OCI-LY7 (cell line): ENCODE results near the gene GID8. TPM values are rescaled to one million over a fixed set of nuclear protein-coding genes. Genes with fewer than 3 reads are reported as not detected.

Source experiments
- BruUV-seq: library from RNA; stranded (reverse); fragments of 400-500 nt; replicated peaks from 2 replicates; lab custom pipeline; 2021; lab: Mats Ljungman, UMichigan
- CTCF ChIA-PET: fragments of 300-600 bp; sonication (Branson Sonifier 250); formaldehyde crosslinking; loops from one replicate; lab custom pipeline; 2022; ENCODE audit warnings: antibody characterized with exemption; ENCODE audit not compliant: unreplicated experiment; lab: Charles Lee
- POLR2A ChIA-PET: fragments of 300-600 bp; sonication (Branson Sonifier 250); formaldehyde crosslinking; loops from one replicate; lab custom pipeline; 2022; ENCODE audit warnings: antibody characterized with exemption; lab: Charles Lee
- DNase-seq: peaks from one replicate; pipeline ENCODE4 v3.0.0-alpha.2; 2015; ENCODE audit warnings: low spot score
- H2AFZ ChIP-seq: fragments of 200-600 bp; sonication (generic), shearing (Covaris generic); 2 replicates; pipeline ENCODE4 v1.6.1; 2014; ENCODE audit warnings: mild to moderate bottlenecking, antibody characterized with exemption, low read length, moderate library complexity
- H3K27ac ChIP-seq: fragments of 200-600 bp; sonication (generic); 2 replicates; pipeline ENCODE4 v1.5.1; 2014; ENCODE audit warnings: mixed run types, low read depth, mild to moderate bottlenecking, moderate library complexity, low read length, inconsistent platforms; ENCODE audit not compliant: poor library complexity, severe bottlenecking
- H3K36me3 ChIP-seq: fragments of 200-600 bp; sonication (generic); 2 replicates; pipeline ENCODE4 v1.6.1; 2014; ENCODE audit warnings: mild to moderate bottlenecking, antibody characterized with exemption, low read length, moderate library complexity, mixed read lengths; ENCODE audit not compliant: insufficient read depth
- H3K4me1 ChIP-seq: fragments of 200-600 bp; sonication (generic); 2 replicates; pipeline ENCODE4 v1.5.1; 2014; ENCODE audit warnings: mild to moderate bottlenecking, low read length; ENCODE audit not compliant: insufficient read depth, poor library complexity, severe bottlenecking
- H3K4me2 ChIP-seq: fragments of 200-600 bp; sonication (generic); 2 replicates; pipeline ENCODE4 v1.6.1; 2014; ENCODE audit warnings: mild to moderate bottlenecking, low read length
- H3K4me3 ChIP-seq: fragments of 200-600 bp; sonication (generic); 2 replicates; pipeline ENCODE4 v1.5.1; 2014; ENCODE audit warnings: mild to moderate bottlenecking, low read depth, low read length; ENCODE audit not compliant: poor library complexity, severe bottlenecking
- H3K79me2 ChIP-seq: fragments of 200-600 bp; sonication (generic); 2 replicates; pipeline ENCODE4 v1.6.1; 2016; ENCODE audit warnings: low read depth, mild to moderate bottlenecking, low read length, moderate library complexity, mixed read lengths; ENCODE audit not compliant: insufficient read depth
- H3K9me2 ChIP-seq: fragments of 200-600 bp; sonication (generic); 2 replicates; pipeline ENCODE4 v1.6.1; 2016; ENCODE audit warnings: mild to moderate bottlenecking, low read length, mixed read lengths; ENCODE audit not compliant: insufficient read depth
- H3K9me3 ChIP-seq: fragments of 200-600 bp; sonication (generic); 2 replicates; pipeline ENCODE4 v1.6.1; 2014; ENCODE audit warnings: mild to moderate bottlenecking, mixed run types, low read length, mixed read lengths
- H4K20me1 ChIP-seq: fragments of 200-600 bp; sonication (generic); 2 replicates; pipeline ENCODE4 v1.6.1; 2014; ENCODE audit warnings: mild to moderate bottlenecking, antibody characterized with exemption, low read length, moderate library complexity, mixed read lengths; ENCODE audit not compliant: insufficient read depth
- CTCF ChIP-seq: fragments of 200-600 bp; sonication (generic); conservative IDR thresholded peaks from 2 replicates; pipeline ENCODE4 v1.5.1; 2014; ENCODE audit warnings: mild to moderate bottlenecking, antibody characterized with exemption, low read length, moderate library complexity, mixed read lengths
- EZH2phosphoT487 ChIP-seq: fragments of 200-600 bp; sonication (generic); IDR thresholded peaks from 2 replicates; pipeline ENCODE4 v1.6.1; 2018; ENCODE audit warnings: low read depth, borderline replicate concordance, mild to moderate bottlenecking, mixed run types, antibody characterized with exemption, low read length, moderate library complexity, mixed read lengths
- intact Hi-C: fragments of 100-400 bp; cut with micrococcal nuclease; formaldehyde crosslinking; loops from one replicate; pipeline ENCODE4 v1.10.0; 2022; ENCODE audit not compliant: unreplicated experiment
- total RNA-seq, 2 experiments: library from RNA; depleted of rRNA in 1 of 2; stranded (reverse); fragments of >200 nt in 1 of 2; shearing (Covaris generic) in 1 of 2; gene quantifications; 2 replicates each; pipeline ENCODE4 v1.2.3, GENCODE V29; 2014 to 2022

The GID8 gene
- total RNA-seq, 2 experiments from 2014 or later: 28.7 to 47.7 TPM

GRCh38 chr20:62966212-62967148 lies 28.5 kb downstream of the GID8 start:
- ChIA-PET POLR2A (no interaction called here), CTCF (no interaction called here)
- Histone ChIP-seq H3K79me2 (no peaks in the 10 kb centered on the region), H3K4me1 (no peaks in the 10 kb centered on the region), H3K9me2 (no peaks in the 10 kb centered on the region), H3K27ac (no peak overlapping the region), H3K4me2 (no peak overlapping the region), H3K36me3 (no peaks in the 10 kb centered on the region), H2AFZ (no peak overlapping the region), H3K9me3 (no peaks in the 10 kb centered on the region), H4K20me1 (no peaks in the 10 kb centered on the region), H3K4me3 (no peak overlapping the region)
- TF ChIP-seq EZH2phosphoT487 (no peak), CTCF (no peak)
- no TSS peak for BruUV-seq
- DNase-seq: no peak
- intact Hi-C loops: no loop called here

GRCh38 chr20:62967149-62967501 lies 29.2 kb downstream of the GID8 start:
- no peak overlapping the region for H3K27ac ChIP-seq
- H2AFZ ChIP-seq: no peak overlapping the region
- intact Hi-C loops: no loop called here
- no peaks in the 10 kb centered on the region for H3K9me3 ChIP-seq
- H3K4me2 ChIP-seq: no peak overlapping the region
- DNase-seq: no peak
- H3K4me3 ChIP-seq: no peak overlapping the region
- no peaks in the 10 kb centered on the region for H3K9me2 ChIP-seq
- POLR2A ChIA-PET: no interaction called here
- CTCF ChIA-PET: no interaction called here
- no TSS peak for BruUV-seq
- H3K4me1 ChIP-seq: no peaks in the 10 kb centered on the region
- H4K20me1 ChIP-seq: no peaks in the 10 kb centered on the region
- H3K36me3 ChIP-seq: no peaks in the 10 kb centered on the region
- TF ChIP-seq EZH2phosphoT487 (no peak), CTCF (no peak)
- H3K79me2 ChIP-seq: no peaks in the 10 kb centered on the region

GRCh38 chr20:62967628-62968351 lies 29.8 kb downstream of the GID8 start:
- Histone ChIP-seq H3K9me2 (no peaks in the 10 kb centered on the region), H3K4me1 (no peaks in the 10 kb centered on the region), H3K9me3 (no peaks in the 10 kb centered on the region), H2AFZ (no peak overlapping the region), H3K36me3 (no peaks in the 10 kb centered on the region), H3K4me3 (no peak overlapping the region), H4K20me1 (no peaks in the 10 kb centered on the region), H3K79me2 (no peaks in the 10 kb centered on the region), H3K27ac (no peak overlapping the region), H3K4me2 (no peak overlapping the region)
- intact Hi-C loops: no loop called here
- CTCF ChIA-PET: no interaction called here
- DNase-seq: no peak
- no TSS peak for BruUV-seq
- POLR2A ChIA-PET: no interaction called here
- TF ChIP-seq CTCF (no peak), EZH2phosphoT487 (no peak)
